RWPE1 (cell line): Measurements from ENCODE around the gene C16orf90.

Experiments used
- CTCF ChIA-PET: fragments of 350-600 bp; sonication (Branson Sonifier 250); formaldehyde crosslinking; extraction: SDS; loops from one replicate; lab custom pipeline; 2021; lab: Yijun Ruan, JAX
- POLR2A ChIA-PET: fragments of 400-600 bp; formaldehyde crosslinking; extraction: SDS; loops from one replicate; lab custom pipeline; 2020; ENCODE audit warnings: antibody characterized with exemption; ENCODE audit not compliant: low non-redundant PET; lab: Yijun Ruan, JAX
- DNase-seq: peaks from one replicate; pipeline ENCODE4 v3.0.0; 2012; ENCODE audit warnings: low spot score
- H3K27ac ChIP-seq: fragments of 450-650 bp; 2 replicates; pipeline ENCODE4 v1.5.1; 2017
- CTCF ChIP-seq: fragments of 450-650 bp; conservative IDR thresholded peaks from 2 replicates; pipeline ENCODE4 v1.5.1; 2017; ENCODE audit warnings: low read depth, mild to moderate bottlenecking

Gene C16orf90

GRCh38 chr16:3496386-3496785 lies 1.1 kb upstream of the C16orf90 start:
- POLR2A ChIA-PET = no interaction called here
- no peak overlapping the region for H3K27ac ChIP-seq
- DNase-seq = no peak
- TF ChIP-seq CTCF = no peak
- CTCF ChIA-PET = interaction anchor here (0.6 kb wide), 1 partner anchor 400 kb away, joined by 3 read pairs; no protein-coding TSS in a partner anchor

- no peak for TF ChIP-seq CTCF
- ChIA-PET CTCF (no interaction called here), POLR2A (no interaction called here)
- no peak for DNase-seq
- no peak overlapping the region for H3K27ac ChIP-seq
Measured at GRCh38 chr16:3494386-3494973, 809 bp downstream of the C16orf90 start.

GRCh38 chr16:3492356-3492755 lies 2.9 kb downstream of the C16orf90 start:
- TF ChIP-seq CTCF = no peak
- DNase-seq = no peak
- POLR2A ChIA-PET = no interaction called here
- no peak overlapping the region for H3K27ac ChIP-seq
- CTCF ChIA-PET = no interaction called here

DNA sequence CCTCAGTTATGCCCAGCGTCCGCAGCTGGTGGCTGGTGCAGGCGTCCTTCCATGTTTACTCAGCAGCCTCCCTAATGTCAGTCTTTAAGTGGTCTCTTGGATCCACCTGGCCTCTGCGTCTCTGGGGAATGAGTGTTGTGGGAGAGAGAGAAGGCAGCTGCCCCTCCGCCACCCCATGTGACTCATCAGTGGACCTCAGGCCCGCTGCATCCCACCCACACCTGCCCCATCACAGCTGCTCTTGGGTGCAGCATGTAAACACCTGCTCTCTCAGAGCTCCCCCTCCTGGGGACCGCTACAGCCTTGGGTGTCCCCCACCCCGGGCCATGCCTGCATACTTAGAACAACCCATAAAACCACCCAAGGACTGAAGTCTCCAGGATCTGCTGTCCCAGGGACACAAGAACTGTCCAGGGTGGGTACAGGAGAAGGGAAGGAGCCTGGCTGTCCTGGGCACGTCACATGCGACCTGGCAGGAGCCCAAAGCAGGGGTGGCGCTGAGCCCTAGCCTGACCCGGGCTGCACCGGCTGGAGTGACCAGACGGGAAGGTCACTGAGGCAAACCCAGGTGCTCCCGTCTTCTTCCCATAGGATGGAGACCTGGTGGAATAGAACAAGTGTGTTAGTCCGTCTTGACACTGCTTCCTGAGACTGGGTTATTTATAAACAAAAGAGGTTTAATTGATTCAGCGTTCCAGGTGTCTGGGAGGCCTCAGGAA lies 4.2 kb downstream of the C16orf90 start:
- no peak overlapping the region for H3K27ac ChIP-seq
- TF ChIP-seq CTCF = no peak
- CTCF ChIA-PET = no interaction called here
- POLR2A ChIA-PET = no interaction called here
- no peak for DNase-seq

DNA sequence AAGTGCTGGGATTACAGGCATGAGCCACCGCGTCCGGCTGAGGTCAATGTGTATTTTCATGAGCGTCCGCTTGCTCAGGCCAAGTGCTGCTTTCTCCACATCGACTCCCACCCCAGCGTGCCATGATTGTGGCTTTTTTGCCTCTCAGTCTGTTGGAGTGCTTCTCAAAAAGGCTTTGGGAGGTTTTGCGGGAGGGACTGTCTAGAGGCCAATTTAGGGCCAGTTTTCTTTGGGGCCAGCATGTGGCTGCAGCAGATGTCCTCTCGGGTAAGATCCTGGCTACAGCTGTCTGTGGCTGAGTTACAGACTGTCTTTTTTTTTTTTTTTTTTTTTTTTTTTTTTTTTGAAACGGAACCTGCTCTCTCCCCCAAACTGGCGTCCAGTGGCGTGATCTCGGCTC lies 6.5 kb downstream of the C16orf90 start:
- no peak for TF ChIP-seq CTCF
- ChIA-PET POLR2A (no interaction called here), CTCF (interaction anchor here (0.6 kb wide), 1 partner anchor 19 kb away, joined by 5 read pairs; no protein-coding TSS in a partner anchor)
- H3K27ac ChIP-seq = no peak overlapping the region
- no peak for DNase-seq

DNA sequence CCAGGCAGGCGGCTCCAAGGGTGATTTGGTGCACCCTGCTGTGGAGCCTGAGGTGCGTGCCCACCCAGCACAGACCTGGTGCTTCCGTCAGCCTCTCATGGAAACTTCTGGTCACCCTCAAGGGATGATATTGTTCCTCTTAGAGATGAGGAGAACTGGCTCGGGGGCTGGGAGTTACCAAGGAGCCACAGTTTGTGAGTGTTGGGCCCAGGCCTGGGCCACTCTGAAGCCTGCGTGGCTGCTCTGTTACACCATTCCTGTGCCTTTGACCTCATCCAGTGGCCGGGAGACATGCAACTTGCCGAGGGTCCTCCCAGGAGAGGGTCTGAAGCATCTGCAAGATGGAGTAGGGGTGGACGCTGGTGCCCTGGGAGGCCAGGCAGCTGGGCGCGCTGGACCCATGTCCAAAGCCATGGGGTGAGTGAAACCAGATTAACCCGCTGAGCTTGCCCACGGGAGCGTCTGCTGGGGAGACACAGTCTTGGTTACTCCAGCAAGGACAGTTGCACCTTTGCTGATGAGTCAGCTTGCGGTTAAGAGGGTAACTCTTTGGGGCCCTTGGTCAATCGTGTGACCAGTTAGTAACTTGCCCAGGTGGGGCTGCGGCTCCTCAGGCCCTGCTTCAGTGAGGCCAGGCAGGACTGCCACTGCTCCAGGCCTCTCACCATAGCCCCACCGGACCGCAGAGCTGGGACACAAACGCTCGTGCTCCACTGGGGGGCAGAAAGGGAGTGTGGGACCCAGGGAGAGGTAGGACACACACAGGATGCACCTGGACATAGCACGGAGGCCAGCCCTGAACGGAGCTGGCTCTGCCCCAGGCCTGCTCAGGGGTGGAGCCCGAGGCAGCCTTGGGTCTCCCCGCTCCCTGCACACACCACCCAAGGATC lies 7.5 kb downstream of the C16orf90 start:
- DNase-seq = no peak
- CTCF ChIA-PET = interaction anchor here (0.6 to 0.7 kb wide), 2 partner anchors 20 to 459 kb away, joined by 4 to 5 read pairs; no protein-coding TSS in a partner anchor
- no peak for TF ChIP-seq CTCF
- peak overlapping the region; percentile 8 for H3K27ac ChIP-seq
- POLR2A ChIA-PET = no interaction called here
